ENCODE data around the gene SERPINB12. TPM values are rescaled to one million over a fixed set of nuclear protein-coding genes. Genes with fewer than 3 reads are reported as not detected.

Gene SERPINB12
- total RNA-seq, 1 experiment from 2014 or later, result not detected

DNA sequence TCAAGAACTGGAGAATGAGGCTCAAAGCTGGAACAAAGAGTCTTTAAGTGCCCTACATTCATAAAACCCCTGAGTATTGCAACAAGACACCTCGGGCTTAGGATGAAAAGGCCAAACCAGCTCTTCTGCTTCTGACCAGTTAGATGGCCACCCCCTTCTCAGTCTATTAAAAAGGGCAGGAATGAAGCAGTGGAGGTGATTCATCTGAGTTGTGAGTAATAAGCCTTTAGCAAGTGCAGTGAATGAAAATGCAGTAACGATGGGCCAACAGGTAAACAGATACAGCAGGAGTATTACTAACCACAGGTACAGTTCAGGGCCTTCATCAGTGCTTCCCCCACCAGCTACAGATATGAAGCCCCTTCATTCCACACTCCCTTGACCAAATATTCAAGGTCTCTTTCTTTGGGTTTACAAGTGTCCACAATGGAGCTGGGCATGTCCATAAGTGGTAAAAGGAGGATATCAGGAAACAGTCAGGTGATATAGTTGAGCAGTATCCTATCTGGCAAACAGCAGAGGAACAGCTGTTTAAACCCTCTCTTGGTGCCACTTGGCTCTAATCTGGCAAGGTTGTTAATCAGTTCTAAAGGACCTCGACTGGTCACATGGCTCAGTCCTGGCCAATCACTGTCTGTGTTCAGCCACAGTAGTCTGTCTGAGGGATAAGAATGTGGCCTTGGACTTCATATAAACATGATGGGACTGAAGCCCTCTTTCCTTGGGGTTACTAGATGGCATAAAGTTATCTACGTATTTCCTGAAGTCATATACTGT is 62.8 kb downstream of the SERPINB12 start:
- TF ChIP-seq EZH2 (IDR thresholded peaks at IDR 0.05; ENCODE audit: low read depth), result no peak
- TF ChIP-seq, protein P1, sequence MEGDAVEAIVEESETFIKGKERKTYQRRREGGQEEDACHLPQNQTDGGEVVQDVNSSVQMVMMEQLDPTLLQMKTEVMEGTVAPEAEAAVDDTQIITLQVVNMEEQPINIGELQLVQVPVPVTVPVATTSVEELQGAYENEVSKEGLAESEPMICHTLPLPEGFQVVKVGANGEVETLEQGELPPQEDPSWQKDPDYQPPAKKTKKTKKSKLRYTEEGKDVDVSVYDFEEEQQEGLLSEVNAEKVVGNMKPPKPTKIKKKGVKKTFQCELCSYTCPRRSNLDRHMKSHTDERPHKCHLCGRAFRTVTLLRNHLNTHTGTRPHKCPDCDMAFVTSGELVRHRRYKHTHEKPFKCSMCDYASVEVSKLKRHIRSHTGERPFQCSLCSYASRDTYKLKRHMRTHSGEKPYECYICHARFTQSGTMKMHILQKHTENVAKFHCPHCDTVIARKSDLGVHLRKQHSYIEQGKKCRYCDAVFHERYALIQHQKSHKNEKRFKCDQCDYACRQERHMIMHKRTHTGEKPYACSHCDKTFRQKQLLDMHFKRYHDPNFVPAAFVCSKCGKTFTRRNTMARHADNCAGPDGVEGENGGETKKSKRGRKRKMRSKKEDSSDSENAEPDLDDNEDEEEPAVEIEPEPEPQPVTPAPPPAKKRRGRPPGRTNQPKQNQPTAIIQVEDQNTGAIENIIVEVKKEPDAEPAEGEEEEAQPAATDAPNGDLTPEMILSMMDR (conservative IDR thresholded peaks at IDR 0.05), result no peak
- intact Hi-C loops (cut with micrococcal nuclease; ENCODE audit: unreplicated experiment), result loop anchor here (2.0 kb wide), 1 partner anchor 126 kb away; no protein-coding TSS in a partner anchor
- Histone ChIP-seq H3K27me3 (ENCODE audit: insufficient read depth, low read depth) (no peaks in the 10 kb centered on the region), H3K9me2 (ENCODE audit: insufficient read depth) (no peaks in the 10 kb centered on the region), H3K79me2 (ENCODE audit: low read depth) (no peaks in the 10 kb centered on the region), H3K36me3 (ENCODE audit: low read depth) (no peaks in the 10 kb centered on the region), H3K9me3 (ENCODE audit: insufficient read depth, low read depth) (peaks cover 4% of the 10 kb centered on the region; the same call in 1 of the 2 replicates), H3F3A (ENCODE audit: insufficient read depth, low read depth) (peaks cover 20% of the 10 kb centered on the region), H4K20me1 (ENCODE audit: insufficient read depth) (no peaks in the 10 kb centered on the region), H3K4me2 (peak overlapping the region; percentile 35), H2AFZ (peak overlapping the region; percentile 64; the same call in 1 of the 2 replicates), H3K4me3 (no peak overlapping the region), H3K27ac (peak overlapping the region; percentile 88), H3K4me1 (replicated peaks; ENCODE audit: insufficient read depth) (peaks cover 27% of the 10 kb centered on the region)
- CTCF ChIA-PET, result no interaction called here
- no TSS peak for BruUV-seq (replicated peaks)
- peak; percentile 56 to 94 for DNase-seq
- POLR2A ChIA-PET (ENCODE audit: unreplicated experiment), result interaction anchor here (0.6 to 0.7 kb wide), 2 partner anchors 27 to 1998 kb away, joined by 3 to 5 read pairs; no protein-coding TSS in a partner anchor

DNA sequence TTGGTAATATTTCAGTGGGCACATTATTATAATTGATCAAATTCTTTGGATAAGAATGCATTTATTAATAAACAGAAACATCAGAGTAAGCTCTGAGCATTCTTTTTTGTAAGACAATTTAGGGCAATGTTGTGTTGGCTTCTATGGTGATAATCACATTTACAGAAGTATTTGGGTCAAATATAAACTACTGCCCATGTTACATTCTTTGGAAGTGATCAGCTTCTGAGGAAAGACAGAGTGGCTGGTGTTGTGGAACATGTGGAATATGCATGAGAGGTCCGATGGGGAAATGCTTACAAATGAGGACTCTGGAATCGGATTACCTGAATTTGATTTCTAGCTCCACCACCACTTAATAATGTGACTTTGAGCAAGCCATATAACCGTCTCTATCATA is 64.4 kb downstream of the SERPINB12 start:
- Histone ChIP-seq H3K4me1 (replicated peaks; ENCODE audit: insufficient read depth) (peaks cover 27% of the 10 kb centered on the region), H3K27me3 (ENCODE audit: insufficient read depth, low read depth) (no peaks in the 10 kb centered on the region), H3K9me2 (ENCODE audit: insufficient read depth) (no peaks in the 10 kb centered on the region), H3K4me2 (no peak overlapping the region), H3F3A (ENCODE audit: insufficient read depth, low read depth) (peaks cover 20% of the 10 kb centered on the region), H3K27ac (no peak overlapping the region), H4K20me1 (ENCODE audit: insufficient read depth) (no peaks in the 10 kb centered on the region), H3K79me2 (ENCODE audit: low read depth) (no peaks in the 10 kb centered on the region), H3K9me3 (ENCODE audit: insufficient read depth, low read depth) (peaks cover 4% of the 10 kb centered on the region; the same call in 1 of the 2 replicates), H3K4me3 (no peak overlapping the region), H3K36me3 (ENCODE audit: low read depth) (no peaks in the 10 kb centered on the region), H2AFZ (no peak overlapping the region)
- no peak for DNase-seq
- no peak for TF ChIP-seq EZH2 (IDR thresholded peaks at IDR 0.05; ENCODE audit: low read depth)
- TF ChIP-seq, protein P1 (conservative IDR thresholded peaks at IDR 0.05), result no peak
- no TSS peak for BruUV-seq (replicated peaks)
- intact Hi-C loops (cut with micrococcal nuclease; ENCODE audit: unreplicated experiment), result no loop called here
- ChIA-PET POLR2A (ENCODE audit: unreplicated experiment) (no interaction called here), CTCF (no interaction called here)

DNA sequence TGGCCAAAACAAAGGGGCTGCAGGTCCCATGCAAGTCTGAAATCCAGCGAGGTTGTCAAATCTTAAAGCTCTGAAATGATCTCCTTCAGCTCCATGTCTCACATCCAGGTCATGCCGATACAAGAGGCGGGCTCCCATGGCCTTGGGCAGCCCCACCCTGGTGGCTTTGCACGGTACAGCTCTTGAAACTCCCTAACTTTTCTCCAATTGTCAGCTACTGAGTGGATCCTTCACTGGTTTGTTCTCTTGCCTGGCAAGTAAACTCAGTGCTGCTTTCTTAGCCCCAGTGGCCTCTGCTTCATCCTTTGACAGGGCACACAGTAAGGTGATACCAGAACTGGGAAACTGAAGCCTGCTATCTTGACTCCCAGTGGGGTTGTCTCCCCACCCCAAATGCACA is 71.3 kb downstream of the SERPINB12 start:
- no peak for DNase-seq
- Histone ChIP-seq H3K4me1 (replicated peaks; ENCODE audit: insufficient read depth) (no peaks in the 10 kb centered on the region), H4K20me1 (ENCODE audit: insufficient read depth) (no peaks in the 10 kb centered on the region), H3K79me2 (ENCODE audit: low read depth) (no peaks in the 10 kb centered on the region), H3K4me3 (no peak overlapping the region), H2AFZ (no peak overlapping the region), H3F3A (ENCODE audit: insufficient read depth, low read depth) (no peaks in the 10 kb centered on the region), H3K9me3 (ENCODE audit: insufficient read depth, low read depth) (no peaks in the 10 kb centered on the region; the same call in 1 of the 2 replicates), H3K27ac (no peak overlapping the region), H3K4me2 (no peak overlapping the region), H3K27me3 (ENCODE audit: insufficient read depth, low read depth) (no peaks in the 10 kb centered on the region), H3K9me2 (ENCODE audit: insufficient read depth) (no peaks in the 10 kb centered on the region), H3K36me3 (ENCODE audit: low read depth) (no peaks in the 10 kb centered on the region)
- TF ChIP-seq, protein P1 (conservative IDR thresholded peaks at IDR 0.05), result no peak
- TF ChIP-seq EZH2 (IDR thresholded peaks at IDR 0.05; ENCODE audit: low read depth), result no peak
- BruUV-seq (replicated peaks), result no TSS peak
- ChIA-PET CTCF (no interaction called here), POLR2A (ENCODE audit: unreplicated experiment) (no interaction called here)
- intact Hi-C loops (cut with micrococcal nuclease; ENCODE audit: unreplicated experiment), result no loop called here

Measured in PC-9 (cell line).